Mucosa of descending colon (tissue), 3 donors: Measurements from ENCODE around the gene CFLAR. TPM values are rescaled to one million over a fixed set of nuclear protein-coding genes. Genes with fewer than 3 reads are reported as not detected.
"Not testable (repeated sequence)": the region's sequence is repeated elsewhere in the genome, so short reads cannot be mapped to it uniquely, and the experiment has no call there.

ENCODE experiments used
- ATAC-seq: fragments of 200-7000 bp; cut with Tn5 transposase; one replicate; pipeline ENCODE4 v1.9.1; 2020; ENCODE audit warnings: mild to moderate bottlenecking, moderate library complexity
- DNase-seq, 3 donors: peaks; one replicate each; pipeline ENCODE4 v3.0.0-alpha.2; 2020
- H3K36me3 ChIP-seq: fragments of 200-600 bp; one replicate; pipeline ENCODE4 v1.8.0; 2021; ENCODE audit warnings: low read depth, mild to moderate bottlenecking
- H3K4me1 ChIP-seq: fragments of 200-600 bp; one replicate; pipeline ENCODE4 v1.8.0; 2021; ENCODE audit warnings: low read depth, mild to moderate bottlenecking
- H3K4me3 ChIP-seq: fragments of 200-600 bp; one replicate; pipeline ENCODE4 v1.8.0; 2021; ENCODE audit warnings: mild to moderate bottlenecking
- H3K9me3 ChIP-seq: fragments of 200-600 bp; one replicate; pipeline ENCODE4 v1.8.0; 2021; ENCODE audit warnings: mild to moderate bottlenecking
- intact Hi-C, 2 donors: fragments of 100-400 bp; cut with DNase I in 1 of 2; cut with micrococcal nuclease in 1 of 2; formaldehyde crosslinking; loops; one replicate each; pipeline versions ENCODE4 v1.11.0 to v1.11.1; 2022; cut with DNase I, micrococcal nuclease
- total RNA-seq, 3 donors: library from RNA; stranded (reverse); fragmentation: NEBNext Ultra II Directional in 2 of 3; extraction: Animal tissue kit (Norgen Biotek cat#: 25700) in 2 of 3; gene quantifications; one replicate each; pipeline versions ENCODE4 v1.2.1 to v1.2.4, GENCODE V29; 2021 to 2023
- TF ChIP-seq, protein P1 (sequence below): fragments of 200-600 bp; IDR thresholded peaks from one replicate; pipeline ENCODE4 v1.8.0; 2022; ENCODE audit warnings: antibody characterized with exemption, mild to moderate bottlenecking
- donor health status: DM: no; HTN: no; CAD: no; lungs with moderate emphysema.
- donor health status: DM: no; HTN: no; CAD: no.
- donor health status: DM: no; HTN: yes; CAD: no.

Gene CFLAR
- total RNA-seq, 3 donors from 2014 or later, result 161 to 171 (median 166) TPM

DNA sequence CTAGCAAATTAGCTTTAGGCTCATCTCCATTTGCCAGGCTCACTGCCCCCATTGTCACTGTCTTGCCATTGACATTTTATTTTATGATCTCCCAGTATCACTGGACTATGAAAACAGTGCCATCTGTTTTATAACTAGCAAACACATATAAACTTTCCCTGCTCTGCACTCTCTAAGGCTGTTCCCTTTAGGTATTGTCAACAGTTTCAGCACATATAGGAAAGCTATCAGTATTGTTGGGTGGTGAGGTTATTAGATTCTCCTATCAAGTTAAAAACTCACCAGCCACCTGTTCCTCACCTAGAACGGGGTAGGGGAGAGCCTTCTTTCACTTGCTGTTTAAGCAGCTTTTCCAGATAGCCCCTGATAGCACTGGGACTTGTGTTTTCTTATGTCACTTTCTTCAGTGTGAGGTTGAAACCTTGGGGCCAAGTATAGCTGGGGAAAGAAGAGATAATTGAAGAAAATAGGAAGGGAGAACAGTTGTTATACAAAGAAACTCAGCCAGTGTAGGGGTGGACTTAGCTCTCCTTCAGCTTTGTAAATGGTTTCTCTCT is 32.5 kb downstream of the CFLAR start:
- DNase-seq, result no peak
- ATAC-seq, result peak; percentile 72
- no peaks in the 10 kb centered on the region for H3K9me3 ChIP-seq
- TF ChIP-seq, protein P1, sequence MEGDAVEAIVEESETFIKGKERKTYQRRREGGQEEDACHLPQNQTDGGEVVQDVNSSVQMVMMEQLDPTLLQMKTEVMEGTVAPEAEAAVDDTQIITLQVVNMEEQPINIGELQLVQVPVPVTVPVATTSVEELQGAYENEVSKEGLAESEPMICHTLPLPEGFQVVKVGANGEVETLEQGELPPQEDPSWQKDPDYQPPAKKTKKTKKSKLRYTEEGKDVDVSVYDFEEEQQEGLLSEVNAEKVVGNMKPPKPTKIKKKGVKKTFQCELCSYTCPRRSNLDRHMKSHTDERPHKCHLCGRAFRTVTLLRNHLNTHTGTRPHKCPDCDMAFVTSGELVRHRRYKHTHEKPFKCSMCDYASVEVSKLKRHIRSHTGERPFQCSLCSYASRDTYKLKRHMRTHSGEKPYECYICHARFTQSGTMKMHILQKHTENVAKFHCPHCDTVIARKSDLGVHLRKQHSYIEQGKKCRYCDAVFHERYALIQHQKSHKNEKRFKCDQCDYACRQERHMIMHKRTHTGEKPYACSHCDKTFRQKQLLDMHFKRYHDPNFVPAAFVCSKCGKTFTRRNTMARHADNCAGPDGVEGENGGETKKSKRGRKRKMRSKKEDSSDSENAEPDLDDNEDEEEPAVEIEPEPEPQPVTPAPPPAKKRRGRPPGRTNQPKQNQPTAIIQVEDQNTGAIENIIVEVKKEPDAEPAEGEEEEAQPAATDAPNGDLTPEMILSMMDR, result no peak
- peaks cover 44% of the 10 kb centered on the region for H3K4me1 ChIP-seq
- H3K36me3 ChIP-seq, result no peaks in the 10 kb centered on the region
- H3K4me3 ChIP-seq, result no peak overlapping the region
- intact Hi-C loops, result no loop called here

DNA sequence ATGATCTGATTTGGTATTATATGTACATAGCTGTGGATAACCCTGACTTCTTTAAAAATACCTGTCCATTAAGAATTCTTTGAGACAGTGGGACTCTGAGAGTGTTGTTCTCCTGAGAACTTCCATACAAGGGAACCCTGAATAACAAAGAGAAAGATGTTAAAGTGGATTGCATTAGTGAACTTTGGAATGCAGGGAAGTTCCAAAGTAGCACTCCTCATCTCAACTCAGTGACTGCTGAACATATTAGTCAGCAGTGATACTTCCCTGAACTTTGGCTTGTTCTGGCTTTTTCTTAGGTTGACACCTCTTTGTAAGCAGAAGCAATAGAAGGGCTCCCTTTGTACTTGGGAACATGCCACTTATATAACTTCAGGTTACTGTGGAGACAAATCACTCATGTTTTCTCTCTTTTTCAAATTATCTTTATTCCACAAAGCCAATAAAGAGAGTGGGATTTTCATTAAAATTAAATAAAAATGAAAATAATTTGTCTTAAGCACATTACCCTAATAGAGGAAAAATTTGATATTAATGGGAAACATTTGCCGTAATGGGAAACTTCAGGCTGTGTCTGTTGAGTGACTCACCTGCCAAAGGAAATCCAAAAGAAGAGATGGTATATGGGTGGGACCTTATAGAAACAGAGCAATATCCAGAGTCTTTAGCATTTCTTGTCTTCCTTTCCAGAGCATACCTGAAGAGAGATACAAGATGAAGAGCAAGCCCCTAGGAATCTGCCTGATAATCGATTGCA is 33.3 kb downstream of the CFLAR start:
- peak; percentile 85 for ATAC-seq
- Histone ChIP-seq H3K9me3 (no peaks in the 10 kb centered on the region), H3K4me3 (no peak overlapping the region), H3K36me3 (no peaks in the 10 kb centered on the region), H3K4me1 (peaks cover 37% of the 10 kb centered on the region)
- TF ChIP-seq, protein P1, result no peak
- intact Hi-C loops, result no loop called here
- peak in 1 of 3 donors; percentile 42 for DNase-seq

- DNase-seq, intact Hi-C loops, H3K4me3 ChIP-seq, H3K36me3 ChIP-seq, H3K9me3 ChIP-seq: not testable (repeated sequence)
- peaks cover 34% of the 10 kb centered on the region for H3K4me1 ChIP-seq
- peak; percentile 50 for ATAC-seq
These were observed 33.8 kb downstream of the CFLAR start for GRCh38 chr2:201149821-201150165.

GRCh38 chr2:201150454-201151020 is 34.6 kb downstream of the CFLAR start:
- no peak for DNase-seq
- no peak overlapping the region for H3K4me3 ChIP-seq
- no peaks in the 10 kb centered on the region for H3K36me3 ChIP-seq
- intact Hi-C loops, result no loop called here
- H3K9me3 ChIP-seq, result no peaks in the 10 kb centered on the region
- peaks cover 32% of the 10 kb centered on the region for H3K4me1 ChIP-seq
- TF ChIP-seq, protein P1, result no peak
- no peak for ATAC-seq

DNA sequence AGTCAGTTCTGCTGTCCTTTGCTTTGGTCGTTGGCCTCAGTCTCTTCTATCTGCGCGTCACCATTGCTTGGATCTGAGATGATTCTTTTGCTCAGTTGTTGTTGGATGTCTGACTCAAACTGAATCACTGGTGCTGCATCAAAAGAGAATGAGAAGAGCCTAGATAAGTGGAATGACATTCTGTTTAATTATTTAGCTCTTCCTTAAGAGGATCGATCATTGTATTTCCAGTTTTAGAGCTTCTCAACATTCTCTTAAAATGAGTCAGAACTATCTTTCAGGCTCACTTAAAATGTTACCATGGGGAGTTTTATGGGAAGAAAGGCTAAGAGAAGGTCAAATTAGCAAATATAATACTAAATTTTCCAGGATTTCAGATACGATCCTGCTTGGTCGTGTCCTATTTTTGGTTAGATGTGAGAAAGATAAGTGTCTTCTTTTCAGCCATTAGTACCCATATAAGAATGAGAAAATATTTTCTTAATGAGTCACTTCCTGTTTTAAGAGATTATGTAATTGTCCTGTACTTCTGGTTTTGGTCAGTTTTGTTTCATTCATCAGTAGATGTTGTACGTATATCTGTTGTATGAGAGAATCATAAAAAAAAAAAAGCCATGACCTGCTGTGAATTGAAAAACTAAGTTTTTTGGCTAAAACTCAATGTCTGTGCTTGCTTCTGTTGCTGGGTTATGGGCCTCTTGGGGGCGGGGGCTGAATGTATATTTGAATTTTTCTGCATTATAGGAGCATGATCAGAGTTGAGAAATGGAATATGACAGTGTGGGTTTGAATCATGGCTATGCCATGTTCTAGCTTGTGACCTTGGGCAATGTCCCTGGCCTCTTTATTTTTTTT is 35.4 kb downstream of the CFLAR start:
- H3K9me3 ChIP-seq, result no peaks in the 10 kb centered on the region
- TF ChIP-seq, protein P1, result no peak
- intact Hi-C loops, result no loop called here
- DNase-seq (no peak), ATAC-seq (peak; percentile 22)
- no peak overlapping the region for H3K4me3 ChIP-seq
- H3K36me3 ChIP-seq, result no peaks in the 10 kb centered on the region
- H3K4me1 ChIP-seq, result peaks cover 32% of the 10 kb centered on the region

- Histone ChIP-seq H3K36me3 (no peaks in the 10 kb centered on the region), H3K9me3 (no peaks in the 10 kb centered on the region), H3K4me3 (no peak overlapping the region), H3K4me1 (peaks cover 31% of the 10 kb centered on the region)
- intact Hi-C loops, result no loop called here
- TF ChIP-seq, protein P1, result no peak
- DNase-seq (no peak), ATAC-seq (no peak)
These were observed 36.6 kb downstream of the CFLAR start for GRCh38 chr2:201152517-201152916.
